Vagina (tissue), 2 donors: ENCODE results near the gene GPR4.

Source experiments
- POLR2A ChIP-seq, 2 donors: fragments of 450-650 bp; IDR thresholded peaks; one replicate each; pipeline ENCODE4 v1.6.1; 2017; ENCODE audit warnings: antibody characterized with exemption in 2 of 2, mild to moderate bottlenecking in 2 of 2, moderate library complexity in 2 of 2
- TF ChIP-seq, protein P1 (sequence below), 3 experiments: fragments of 450-650 bp in 2 of 3; fragments of 200-600 bp in 1 of 3; sonication (generic) in 1 of 3; IDR thresholded peaks; one replicate each; pipeline ENCODE4 v1.5.1; 2017 to 2019; ENCODE audit warnings: antibody characterized with exemption in 3 of 3, mild to moderate bottlenecking in 2 of 3, moderate library complexity in 2 of 3

DNA sequence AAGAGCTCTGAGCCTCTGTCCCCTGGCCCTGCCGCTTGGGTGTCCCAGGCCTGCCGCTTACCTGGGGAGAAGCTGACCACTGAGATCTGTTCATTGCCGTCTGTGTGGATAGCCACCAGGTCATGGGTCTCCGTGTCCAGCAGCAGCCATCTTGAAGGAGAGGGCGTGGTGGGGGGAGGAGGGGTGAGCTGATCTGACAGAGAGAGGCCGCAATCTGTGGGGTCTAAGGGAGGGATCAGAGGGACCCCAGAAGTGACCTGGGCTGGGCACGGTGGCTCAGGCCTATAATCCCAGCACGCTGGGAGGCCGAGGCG lies 14.6 kb upstream of the GPR4 start:
- no peak for TF ChIP-seq POLR2A (IDR thresholded peaks at IDR 0.05)
- TF ChIP-seq, protein P1, sequence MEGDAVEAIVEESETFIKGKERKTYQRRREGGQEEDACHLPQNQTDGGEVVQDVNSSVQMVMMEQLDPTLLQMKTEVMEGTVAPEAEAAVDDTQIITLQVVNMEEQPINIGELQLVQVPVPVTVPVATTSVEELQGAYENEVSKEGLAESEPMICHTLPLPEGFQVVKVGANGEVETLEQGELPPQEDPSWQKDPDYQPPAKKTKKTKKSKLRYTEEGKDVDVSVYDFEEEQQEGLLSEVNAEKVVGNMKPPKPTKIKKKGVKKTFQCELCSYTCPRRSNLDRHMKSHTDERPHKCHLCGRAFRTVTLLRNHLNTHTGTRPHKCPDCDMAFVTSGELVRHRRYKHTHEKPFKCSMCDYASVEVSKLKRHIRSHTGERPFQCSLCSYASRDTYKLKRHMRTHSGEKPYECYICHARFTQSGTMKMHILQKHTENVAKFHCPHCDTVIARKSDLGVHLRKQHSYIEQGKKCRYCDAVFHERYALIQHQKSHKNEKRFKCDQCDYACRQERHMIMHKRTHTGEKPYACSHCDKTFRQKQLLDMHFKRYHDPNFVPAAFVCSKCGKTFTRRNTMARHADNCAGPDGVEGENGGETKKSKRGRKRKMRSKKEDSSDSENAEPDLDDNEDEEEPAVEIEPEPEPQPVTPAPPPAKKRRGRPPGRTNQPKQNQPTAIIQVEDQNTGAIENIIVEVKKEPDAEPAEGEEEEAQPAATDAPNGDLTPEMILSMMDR (IDR thresholded peaks at IDR 0.05): no peak
